Measurements from ENCODE around the gene FOXF2.

FOXF2 gene

DNA sequence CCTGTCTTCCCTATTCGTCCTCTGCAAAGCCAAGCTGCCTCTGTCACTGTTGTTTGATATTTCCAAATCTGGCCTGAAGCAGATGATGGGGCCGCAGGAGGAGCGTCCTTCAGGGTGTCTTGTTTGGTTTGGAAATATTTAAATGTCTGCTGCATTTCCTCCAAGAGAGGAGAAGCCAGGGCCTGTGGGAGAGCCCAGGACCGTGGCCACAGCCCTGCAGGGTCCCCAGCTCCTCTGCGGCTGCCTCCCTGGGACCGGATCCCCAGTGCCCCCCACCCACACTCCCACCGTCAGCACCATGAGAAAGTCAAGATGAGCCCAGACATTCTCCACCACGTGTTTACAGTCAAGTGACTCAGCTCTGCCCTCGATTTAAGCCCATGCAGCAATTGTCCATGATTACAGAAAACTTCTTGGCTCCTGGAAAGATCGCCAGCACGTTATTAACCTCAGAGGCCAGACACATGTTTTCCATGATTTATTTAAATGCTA, 18.2 kb downstream of the FOXF2 start:
- no peak for DNase-seq (ENCODE audit: low read depth in 2 of 2)

DNA sequence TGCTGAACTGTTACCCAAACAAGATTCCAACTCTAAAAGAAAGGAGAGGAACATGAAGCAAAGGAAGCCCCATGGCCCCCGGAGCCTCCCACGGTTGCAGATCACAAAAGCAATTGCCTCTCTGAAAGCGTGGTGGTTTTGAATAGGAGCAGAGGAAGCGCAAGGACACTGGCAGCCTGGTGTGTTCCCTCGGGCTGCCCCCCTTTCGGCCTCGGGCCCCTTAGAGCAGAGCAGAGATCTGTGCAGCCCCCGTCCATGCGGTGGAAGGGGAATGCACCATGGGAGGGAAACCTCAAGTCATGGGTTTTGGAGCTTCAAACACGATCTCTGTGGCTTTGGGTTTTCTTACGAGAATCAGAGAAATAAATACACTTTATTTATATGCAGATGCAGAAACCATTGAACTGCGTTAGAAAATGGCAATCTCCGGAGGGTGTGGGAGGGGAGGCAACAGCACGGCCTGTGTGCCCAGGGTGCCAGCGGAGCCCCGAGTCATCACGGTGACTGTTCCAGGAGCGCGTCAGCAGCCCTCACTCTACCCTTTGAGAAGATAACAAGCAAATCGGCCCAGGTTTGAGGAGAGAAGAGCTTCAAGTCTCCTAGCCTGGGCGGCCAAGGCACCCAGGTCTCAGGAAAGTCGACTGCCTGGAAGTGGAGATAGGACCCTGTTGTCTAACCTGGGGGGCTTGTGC, 20.5 kb downstream of the FOXF2 start:
- no peak for DNase-seq (ENCODE audit: low read depth in 2 of 2)

DNA sequence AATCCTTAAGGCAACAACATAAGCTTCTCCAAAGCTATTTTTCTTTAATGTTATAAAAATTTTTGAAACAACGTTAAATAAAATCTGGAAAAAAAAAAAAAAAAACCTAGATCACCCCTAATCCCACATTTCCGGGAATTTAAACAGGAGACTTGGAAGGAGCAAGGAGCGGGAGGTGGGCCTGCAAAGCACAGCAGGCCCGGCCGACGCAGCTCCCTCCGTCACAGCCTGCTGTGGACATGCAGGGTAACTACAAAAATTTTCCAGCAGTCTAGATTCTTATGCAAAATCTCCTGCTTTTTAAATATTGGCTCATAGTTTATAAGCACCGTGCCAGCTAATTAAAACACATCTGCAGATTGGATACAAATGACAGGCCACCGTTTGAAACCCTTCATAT, 23.5 kb downstream of the FOXF2 start:
- DNase-seq (ENCODE audit: low read depth in 2 of 2) = no peak

DNA sequence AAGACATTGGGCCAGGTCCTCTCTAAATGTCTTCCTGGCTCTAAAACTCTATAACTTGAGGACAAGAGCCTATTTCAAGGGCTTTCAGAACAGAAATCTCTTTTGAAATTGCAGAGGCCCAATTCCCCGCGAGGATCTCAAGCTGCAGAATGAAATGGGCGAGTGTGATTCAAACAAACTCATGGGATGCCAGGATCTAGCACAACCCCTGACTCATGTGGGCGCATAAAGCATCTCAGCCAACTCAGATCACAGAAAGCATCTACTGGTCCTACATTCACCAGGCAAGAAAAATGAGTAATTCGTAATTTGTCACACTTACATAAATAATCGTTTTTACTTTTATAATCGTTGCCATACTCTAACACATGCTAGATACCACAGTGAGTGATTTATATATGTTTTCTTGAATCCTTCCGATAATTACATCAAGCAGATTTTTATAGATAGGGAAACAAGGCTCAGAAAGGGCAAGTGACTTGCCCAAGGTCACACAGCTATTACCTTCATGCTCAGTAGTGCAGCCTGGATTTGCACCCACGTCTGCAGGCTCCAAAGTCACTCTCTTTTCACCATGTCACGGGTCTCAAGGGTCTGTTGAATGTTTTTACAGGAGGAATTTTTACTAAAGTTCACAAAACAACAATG, 26.2 kb downstream of the FOXF2 start:
- DNase-seq (ENCODE audit: low read depth in 2 of 2) = no peak

DNA sequence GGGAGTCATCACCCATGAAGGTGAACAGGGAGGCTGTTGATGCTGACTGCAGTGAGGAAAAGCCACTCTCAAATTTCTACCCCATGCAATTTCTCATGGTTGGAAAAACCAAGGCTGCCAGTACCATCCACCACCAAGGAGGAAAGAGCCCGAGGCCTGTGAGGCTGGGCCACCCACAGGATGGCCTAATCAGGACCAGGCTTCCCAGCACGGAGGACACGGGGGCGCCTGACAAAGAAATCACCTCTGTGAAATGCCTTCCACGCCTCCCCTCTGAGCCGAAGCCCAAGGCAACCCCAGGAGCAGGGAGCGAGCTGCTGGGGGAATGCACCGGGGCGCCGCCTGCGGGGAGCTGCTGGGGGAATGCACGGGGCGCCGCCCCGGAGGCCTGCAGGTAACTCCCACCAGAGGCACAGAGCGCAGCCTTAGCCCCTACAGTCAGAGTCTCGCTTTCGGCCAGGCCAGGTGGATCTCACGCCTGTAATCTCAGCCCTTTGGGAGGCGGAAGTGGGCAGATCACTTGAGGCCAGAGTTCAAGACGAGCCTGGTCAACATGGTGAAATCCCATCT, 26.9 kb downstream of the FOXF2 start:
- no peak for DNase-seq (ENCODE audit: low read depth in 2 of 2)

DNA sequence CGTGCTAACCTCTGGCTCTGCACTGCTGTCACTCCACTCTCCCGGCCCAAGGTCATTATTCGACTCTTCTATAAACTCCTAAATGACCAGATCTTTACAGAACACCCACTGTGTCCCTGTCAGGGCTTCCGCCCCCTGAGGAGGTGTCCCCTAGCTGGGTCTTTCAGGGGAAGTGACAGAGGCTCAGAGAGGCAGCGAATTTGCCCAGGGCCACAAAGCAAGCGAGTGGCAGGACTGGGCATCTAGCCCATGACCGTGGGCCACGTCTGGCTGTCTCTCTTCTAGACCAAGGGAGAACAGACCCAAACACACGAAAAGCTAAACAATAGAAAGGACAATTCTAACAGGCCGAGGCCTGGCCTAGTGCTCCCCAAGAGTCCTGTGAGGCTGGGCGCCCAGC, 27.4 kb downstream of the FOXF2 start:
- no peak for DNase-seq (ENCODE audit: low read depth in 2 of 2)

DNA sequence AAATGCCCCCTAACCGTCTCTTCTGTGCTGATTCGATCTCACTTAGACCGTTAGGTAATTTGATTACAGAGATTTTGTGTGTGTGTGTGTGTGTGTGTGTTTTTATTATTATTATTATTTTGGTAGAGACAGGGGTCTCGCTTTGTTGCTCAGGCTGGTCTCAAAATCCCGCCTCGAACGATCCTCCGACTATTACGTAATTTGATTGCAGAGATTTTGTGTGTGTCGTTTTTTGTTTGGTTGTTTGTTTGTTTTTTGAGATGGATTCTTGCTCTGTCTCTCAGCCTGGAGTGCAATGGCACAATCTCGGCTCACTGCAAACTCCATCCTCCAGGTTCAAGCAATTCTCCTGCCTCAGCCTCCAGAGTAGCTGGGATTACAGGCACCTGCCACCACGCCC, 28.3 kb downstream of the FOXF2 start:
- no peak for DNase-seq (ENCODE audit: low read depth in 2 of 2)

DNA sequence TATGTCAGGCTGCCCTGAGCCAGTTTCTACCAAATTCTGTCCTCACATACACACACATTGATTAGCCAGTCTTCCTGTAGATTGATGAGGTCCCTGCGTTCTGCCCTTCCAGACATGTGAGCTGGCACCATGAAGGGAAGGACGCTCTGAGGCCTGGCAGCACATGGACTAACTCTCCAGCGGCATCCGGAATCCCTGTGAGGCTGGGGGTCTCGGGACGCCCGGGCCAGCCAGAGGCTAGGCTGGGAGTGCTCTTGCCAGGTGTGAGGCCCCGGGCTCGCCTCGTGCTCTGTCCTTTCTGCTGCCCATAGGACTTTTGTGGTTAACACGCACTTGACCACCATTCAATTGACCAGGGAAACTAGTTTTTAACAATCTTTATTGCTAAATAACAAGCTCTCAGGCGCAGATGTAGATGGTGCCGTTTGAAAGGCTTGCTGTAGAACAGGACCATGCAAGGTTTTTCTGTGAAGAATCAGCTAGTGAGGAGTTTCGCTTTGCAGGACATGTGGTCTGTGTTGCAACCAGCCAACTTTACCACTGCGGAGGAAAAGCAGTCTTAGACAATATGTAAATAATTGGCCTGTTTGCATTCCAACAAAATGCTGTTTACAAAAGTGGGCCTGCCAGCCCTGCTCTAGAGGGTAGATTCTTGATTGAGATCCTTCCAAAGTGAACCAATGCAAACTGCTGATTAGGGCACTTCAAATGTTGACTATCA, 29.3 kb downstream of the FOXF2 start:
- no peak for DNase-seq (ENCODE audit: low read depth in 2 of 2)

DNA sequence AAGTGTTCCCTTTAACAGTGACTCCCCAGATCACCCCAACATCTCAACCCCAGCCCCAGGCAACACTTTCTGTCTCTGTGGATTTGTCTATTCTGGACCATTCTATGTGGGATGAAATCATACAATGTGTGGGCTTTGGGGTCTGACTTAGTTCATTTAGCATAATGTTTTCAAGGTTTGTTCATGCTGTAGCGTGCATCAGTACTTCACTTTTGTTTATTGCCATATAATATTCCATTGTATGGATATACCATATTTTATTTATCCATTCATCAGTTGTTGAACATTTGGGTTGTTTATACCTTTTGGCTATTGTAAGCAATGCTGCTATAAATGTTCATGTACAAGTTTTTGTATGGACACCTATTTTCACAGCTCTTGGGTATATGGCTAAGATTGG, 31.0 kb downstream of the FOXF2 start:
- no peak for DNase-seq (ENCODE audit: low read depth in 2 of 2)

DNA sequence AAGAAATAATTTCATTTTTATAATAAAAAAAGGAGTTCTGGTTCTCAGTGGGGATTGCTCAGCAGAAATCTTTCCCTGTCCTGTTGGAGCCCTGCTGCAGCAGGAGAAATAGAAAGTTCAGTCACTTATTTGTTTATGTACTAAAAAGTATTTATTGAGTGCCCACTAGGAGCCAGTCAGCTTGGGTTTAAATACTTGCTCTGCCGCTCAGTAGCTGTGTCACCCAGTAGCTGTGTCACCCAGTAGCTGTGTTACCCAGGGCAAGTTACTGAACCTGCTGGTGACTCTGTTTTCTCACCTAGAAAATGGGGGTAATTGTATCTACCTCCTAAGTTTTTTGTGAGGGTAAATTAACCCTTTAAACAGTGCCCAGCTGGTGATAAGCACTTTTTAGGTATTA, 32.9 kb downstream of the FOXF2 start:
- no peak for DNase-seq (ENCODE audit: low read depth in 2 of 2)

DNA sequence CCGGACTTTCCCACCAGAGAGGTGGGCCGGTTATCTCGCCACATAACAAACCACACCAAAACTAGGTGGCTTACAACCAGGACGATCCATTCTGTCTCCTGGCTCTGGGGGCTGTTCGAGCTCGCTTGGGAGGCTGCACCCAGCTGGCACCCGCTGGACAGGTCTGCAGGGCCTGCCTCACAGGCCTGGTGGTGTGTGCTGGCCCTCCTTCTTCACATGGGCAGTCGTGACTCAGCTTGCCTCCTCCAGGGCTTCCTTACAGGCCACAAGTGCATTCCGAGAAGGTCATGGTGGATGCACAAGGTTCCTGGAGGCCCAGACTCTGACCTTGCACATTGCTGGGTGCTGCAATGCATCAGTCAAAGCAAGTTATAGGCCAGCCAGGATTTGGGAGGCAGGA, 34.2 kb downstream of the FOXF2 start:
- DNase-seq (ENCODE audit: low read depth in 2 of 2) = no peak

DNA sequence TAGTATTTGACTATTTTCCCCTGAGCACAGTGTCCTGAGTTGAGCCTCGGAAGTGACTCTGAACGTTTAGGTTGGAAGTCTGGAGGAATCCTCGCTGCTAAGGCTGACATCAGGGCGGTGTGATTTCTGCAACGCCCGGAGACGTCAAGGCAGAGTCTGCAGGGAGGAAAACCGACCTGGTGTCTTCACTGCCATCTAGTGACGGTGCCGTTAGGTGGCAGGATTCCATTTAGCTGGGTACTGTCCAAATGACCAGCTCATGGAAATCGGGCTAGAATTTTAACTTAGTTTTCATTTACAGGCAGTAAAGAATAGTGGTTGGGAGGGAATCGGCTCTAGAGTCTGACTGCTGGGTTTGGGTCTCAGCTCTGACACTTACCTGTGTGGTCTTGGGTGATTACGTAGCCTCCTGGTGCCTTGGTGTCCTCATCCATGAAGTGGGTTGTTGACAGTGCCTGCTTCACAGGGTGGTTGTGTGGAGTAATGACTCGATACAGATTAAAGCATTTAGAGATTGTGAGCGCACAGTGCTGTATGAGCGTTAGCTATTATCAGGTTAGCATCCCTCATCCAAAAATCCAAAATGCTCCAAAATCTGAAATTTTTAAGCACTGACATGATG, 35.0 kb downstream of the FOXF2 start:
- DNase-seq (ENCODE audit: low read depth in 2 of 2) = no peak

DNA sequence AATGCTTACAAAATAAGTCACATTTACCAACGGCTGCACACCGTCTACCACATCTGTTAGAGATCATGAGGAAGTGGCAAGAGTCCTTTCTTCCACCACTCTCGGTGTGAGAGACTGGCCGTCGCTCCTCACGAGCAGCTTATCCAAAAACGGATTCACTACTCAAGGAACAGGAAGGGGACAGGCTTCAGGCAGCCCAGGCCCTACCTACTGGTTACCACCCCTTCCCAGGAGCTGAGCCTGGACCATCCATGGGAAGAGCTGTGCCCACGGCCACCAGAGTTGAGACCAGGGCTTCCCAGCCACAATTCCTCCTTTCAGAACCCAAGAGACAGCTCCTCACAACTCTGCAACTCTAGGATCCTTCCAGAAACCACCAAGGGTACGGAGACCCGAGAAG, 37.0 kb downstream of the FOXF2 start:
- no peak for DNase-seq (ENCODE audit: low read depth in 2 of 2)

DNA sequence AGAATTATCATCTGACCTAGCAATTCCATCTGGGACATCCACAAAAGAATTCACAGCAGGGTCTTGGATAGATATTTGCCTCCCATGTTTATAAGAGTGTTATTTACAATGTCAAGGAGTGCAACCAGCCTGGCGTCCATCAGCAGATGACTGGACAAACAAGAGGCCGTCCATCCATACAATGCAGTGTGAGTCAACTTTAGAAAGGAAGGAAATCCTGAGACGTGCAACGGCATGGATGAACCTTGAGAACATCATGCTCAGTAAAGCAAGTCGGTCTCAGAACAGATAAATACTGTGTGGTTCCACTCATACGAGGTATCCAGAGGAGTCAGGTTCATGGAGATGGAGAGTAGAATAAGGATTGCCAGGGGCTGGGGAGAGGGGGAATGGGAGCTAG, 46.4 kb downstream of the FOXF2 start:
- DNase-seq (ENCODE audit: low read depth in 2 of 2) = no peak

DNA sequence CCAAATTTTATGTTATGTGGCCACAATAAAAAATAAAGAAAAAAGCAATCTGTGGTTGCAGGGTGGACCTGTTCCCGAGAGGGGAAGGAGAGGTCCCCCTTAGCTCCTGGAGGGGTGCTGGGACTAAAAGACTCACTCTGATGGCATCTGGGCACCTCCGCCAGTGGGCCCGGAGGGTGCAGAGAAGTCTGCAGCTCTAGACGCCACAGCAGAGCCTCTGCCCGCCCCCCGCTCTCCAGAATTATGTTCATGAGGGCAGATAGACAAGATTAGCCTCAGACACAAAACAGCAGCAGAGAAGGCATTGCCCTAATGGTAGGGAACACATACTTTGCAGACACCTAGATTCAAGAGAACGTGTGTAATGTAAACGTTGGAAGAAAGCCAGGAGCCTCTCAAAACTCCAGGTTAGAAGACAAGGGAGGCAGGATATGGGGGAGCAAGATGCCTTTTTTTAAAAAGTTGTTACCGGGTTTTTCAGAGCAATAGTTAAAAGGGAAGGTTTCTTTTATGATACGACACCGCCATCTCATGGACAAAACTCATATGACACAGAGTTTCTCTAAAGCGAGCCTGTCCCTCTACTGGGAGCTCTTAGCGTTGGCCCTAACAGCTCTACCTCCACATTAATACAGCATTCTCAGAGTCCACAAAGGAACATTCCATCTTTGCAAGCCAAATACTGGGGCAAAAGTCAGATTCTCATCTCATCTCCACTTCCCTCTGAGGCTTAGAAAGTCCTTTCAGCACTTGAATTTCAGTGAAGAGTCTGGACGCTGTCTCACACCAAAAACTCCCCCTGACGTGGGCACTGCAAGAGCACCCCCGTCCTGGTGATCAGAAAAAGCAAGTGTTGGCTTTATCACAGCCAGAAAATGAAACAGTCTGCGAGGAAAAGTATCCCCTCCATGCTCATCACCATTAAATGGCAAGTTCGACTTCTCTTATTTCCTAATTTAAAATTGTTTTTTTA, 47.2 kb downstream of the FOXF2 start:
- DNase-seq (ENCODE audit: low read depth in 2 of 2) = no peak

DNA sequence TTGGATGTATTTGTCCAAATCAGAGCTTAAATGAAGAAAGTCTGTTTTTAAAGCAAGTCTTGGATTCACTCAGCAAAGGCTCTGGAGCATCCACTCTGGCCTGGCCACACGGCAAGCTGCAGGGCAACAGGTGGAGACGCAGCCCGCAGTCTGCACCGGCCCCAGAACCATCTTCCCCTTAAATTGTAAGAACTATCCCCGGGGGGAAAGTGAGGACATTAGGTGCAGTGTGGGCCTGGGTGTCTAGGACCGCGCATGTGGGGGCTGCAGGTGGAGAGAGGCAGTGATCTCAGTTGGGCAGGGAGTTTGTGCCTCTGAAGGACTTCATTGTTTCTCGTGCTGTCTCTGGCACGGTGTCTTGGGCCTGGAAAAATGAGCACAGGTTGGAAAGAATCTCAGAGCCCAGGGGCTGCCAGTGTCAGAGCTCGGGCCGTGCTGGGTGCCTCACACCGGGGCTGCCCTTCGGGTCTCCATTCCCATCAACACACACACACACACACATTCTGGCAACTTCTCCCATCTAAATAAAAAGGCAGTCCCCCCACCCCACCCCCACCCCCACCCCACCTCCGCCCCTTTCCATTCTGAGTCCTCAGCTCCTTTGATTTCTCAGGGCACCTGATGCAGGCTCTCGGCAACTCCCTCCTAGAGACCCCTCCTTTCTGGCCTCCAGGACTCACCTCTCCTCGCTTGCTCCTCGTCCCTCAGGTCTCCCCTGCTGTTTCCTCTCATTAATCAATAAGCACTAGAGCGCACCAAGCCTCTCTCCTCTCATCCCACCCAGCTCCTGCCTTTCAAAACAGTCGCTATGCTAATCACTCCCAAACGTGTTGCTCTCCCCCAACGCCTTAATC, 48.4 kb downstream of the FOXF2 start:
- DNase-seq (ENCODE audit: low read depth in 2 of 2) = no peak

DNA sequence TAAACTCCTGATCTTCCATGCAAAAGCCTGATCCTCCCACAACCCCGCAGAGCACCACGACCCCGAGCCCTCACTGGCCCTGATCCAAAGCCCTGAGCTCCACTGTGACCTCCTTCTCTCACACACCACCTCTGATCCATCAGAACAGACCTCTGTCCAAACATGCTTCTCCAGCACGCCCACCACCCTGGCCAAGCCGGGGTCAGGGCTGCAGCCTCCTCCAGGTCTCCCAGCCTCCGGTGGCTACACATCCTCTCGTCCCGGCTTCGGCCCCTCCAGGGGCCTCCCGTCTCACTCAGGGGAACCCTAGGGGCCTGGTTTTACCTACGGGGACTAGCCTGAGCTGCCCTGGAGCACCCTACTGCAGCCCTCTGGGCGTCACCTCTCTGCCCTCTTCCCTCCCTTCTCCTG, 49.1 kb downstream of the FOXF2 start:
- DNase-seq (ENCODE audit: low read depth in 2 of 2) = no peak

DNA sequence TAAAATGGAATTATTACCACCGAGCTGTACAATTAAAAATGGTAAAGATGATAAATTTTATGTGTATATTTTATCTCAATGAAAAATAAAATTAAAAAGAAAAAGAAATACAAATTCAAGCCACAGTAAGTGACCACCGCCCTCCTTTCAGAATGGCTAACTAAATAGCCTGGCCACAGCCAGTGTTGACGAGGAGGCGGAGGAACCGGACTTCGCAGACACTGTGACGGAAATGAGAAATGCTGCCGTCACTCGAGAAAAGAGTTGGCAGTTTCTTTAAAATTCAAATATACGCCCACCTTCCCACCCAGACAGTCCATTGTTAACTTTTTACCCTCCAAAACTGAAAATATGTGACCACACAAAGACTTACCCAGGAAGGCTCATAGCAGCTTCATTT, 50.0 kb downstream of the FOXF2 start:
- DNase-seq (ENCODE audit: low read depth in 2 of 2) = no peak

DNA sequence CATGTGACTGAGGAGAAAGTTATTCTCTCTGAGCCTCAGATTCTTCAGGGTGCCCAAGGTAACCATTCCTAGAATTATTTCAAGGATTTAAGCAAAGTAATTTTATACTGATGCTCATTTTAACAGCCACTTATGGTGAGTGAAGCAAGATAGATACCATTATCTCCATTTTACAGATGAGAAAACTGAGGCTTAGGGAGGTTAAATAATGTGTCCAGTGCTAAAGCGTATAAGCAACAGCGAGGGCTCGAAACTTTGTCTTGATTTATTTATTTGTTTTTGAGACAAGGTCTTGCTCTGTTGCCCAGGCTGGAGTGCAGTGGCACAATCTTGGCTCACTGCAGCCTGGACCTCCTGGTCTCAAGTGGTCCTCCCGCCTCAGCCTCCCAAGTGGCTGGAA, 53.6 kb downstream of the FOXF2 start:
- no peak for DNase-seq (ENCODE audit: low read depth in 2 of 2)

Measured in stimulated activated CD8-positive, alpha-beta memory T cell treated with anti-CD3 and anti-CD28 coated beads, Interleukin-7, amount 100 ng/mL, for 1 hour (primary cell).